CD4-positive, alpha-beta T cell treated with Interleukin-2 at 100 ng/mL for 4 hours (primary cell): ENCODE results near the gene XIRP1.

Experiments
- DNase-seq: peaks from one replicate; pipeline ENCODE4 v3.0.0-alpha.2; 2020; ENCODE audit warnings: low spot score

Gene XIRP1

GRCh38 chr3:39208463-39209055, 16.2 kb upstream of the XIRP1 start:
- DNase-seq = peak; percentile 55

GRCh38 chr3:39207361-39208186, 15.2 kb upstream of the XIRP1 start:
- DNase-seq = no peak

GRCh38 chr3:39205919-39206516, 13.6 kb upstream of the XIRP1 start:
- DNase-seq = no peak

- no peak for DNase-seq
Observed at GRCh38 chr3:39205131-39205530, 12.7 kb upstream of the XIRP1 start.

- no peak for DNase-seq
Observed at GRCh38 chr3:39203860-39204259, 11.5 kb upstream of the XIRP1 start.

GRCh38 chr3:39203402-39203801, 11.0 kb upstream of the XIRP1 start:
- DNase-seq = no peak

- DNase-seq = no peak
Observed at GRCh38 chr3:39202094-39202493, 9.7 kb upstream of the XIRP1 start.

GRCh38 chr3:39196671-39197356, 4.4 kb upstream of the XIRP1 start:
- DNase-seq = no peak

GRCh38 chr3:39196034-39196433, 3.6 kb upstream of the XIRP1 start:
- DNase-seq = no peak

- DNase-seq = no peak
Observed at GRCh38 chr3:39193391-39193790, 996 bp upstream of the XIRP1 start.

- no peak for DNase-seq
Observed at GRCh38 chr3:39191773-39192172, 622 bp downstream of the XIRP1 start.

GRCh38 chr3:39191111-39191510, 1.3 kb downstream of the XIRP1 start:
- no peak for DNase-seq

GRCh38 chr3:39190281-39191025, 1.9 kb downstream of the XIRP1 start:
- no peak for DNase-seq

- DNase-seq = peak; percentile 75
Observed at GRCh38 chr3:39189959-39190269, 2.5 kb downstream of the XIRP1 start.

GRCh38 chr3:39189150-39189958, 3.0 kb downstream of the XIRP1 start:
- DNase-seq = no peak

GRCh38 chr3:39188271-39189149, 3.9 kb downstream of the XIRP1 start:
- DNase-seq = no peak

GRCh38 chr3:39187372-39188155, 4.8 kb downstream of the XIRP1 start:
- DNase-seq = no peak

- no peak for DNase-seq
Observed at GRCh38 chr3:39186692-39187151, 5.7 kb downstream of the XIRP1 start.

- DNase-seq = no peak
Observed at GRCh38 chr3:39185959-39186691, 6.3 kb downstream of the XIRP1 start.
